GM19468 (cell line): ENCODE data around the gene STK32A.
A peak's percentile ranks its signal among the peaks of the same experiment; 100 is the strongest.

Experiments
- ATAC-seq: cut with Tn5 transposase; IDR thresholded peaks from one replicate; pipeline ENCODE4 v1.9.1; 2021; ENCODE audit warnings: mild to moderate bottlenecking, moderate library complexity, moderate number of reproducible peaks; ENCODE audit not compliant: unreplicated experiment; ENCODE audit errors: extremely low read depth

STK32A gene

DNA sequence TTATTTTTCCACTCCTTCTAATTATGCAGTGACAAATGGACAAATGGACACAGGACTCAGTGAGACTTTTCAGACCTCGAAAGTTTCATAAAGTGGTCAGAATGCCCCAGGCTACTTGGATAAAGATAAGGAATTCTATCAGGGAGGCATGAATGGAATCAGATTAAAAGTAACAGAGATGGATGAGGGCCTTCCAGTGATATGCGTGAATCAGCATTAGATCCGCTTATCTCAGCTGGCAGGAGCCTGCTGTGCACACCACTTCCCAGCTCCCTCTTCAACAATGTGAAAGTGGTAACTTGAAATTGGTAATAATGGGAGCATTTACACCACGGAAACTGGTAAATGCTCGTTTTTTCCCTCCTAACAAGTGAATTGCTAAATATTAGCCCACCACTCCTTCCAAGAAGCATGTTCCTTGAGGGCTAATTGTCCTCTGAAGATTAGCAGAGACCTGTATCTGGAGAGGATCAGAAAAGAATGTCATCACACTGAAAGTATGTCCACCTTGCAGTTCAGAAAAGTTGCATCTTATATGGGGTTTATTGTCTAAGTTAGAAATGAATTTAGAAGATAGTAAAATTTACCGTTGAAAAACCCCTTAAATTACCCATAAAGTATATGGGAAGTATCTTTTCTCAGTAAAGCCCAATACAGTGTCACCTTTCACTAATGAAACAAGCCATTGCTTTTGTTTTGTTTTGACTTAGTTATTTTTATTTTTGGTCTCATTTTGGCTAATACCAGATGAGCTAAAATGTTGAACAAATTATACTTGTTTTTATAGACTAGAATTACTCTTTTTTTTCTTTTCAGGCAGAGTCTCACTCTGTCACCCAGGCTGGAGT is 149.7 kb downstream of the STK32A start:
- no peak for ATAC-seq

DNA sequence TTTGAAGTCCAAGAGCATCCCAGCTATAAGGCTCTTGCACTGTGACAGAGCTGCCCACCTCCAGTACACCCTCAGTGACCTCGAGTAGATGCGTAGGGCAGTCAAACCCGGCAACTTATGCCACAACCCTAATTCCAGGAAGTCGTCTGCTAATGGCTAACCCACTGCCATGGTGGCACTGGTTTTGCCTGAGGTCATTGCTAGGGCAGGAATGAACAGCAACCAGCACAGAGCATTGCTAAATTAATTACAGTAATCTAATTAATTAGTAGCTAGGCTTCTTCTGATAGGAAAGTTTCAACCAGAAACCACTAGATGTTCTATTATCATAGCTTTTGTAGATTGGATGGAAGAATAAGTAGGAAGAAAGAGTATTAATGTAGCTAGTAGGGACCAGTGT is 152.3 kb downstream of the STK32A start:
- no peak for ATAC-seq

- no peak for ATAC-seq
Observed at GRCh38 chr5:147388184-147389108, 153.6 kb downstream of the STK32A start.

DNA sequence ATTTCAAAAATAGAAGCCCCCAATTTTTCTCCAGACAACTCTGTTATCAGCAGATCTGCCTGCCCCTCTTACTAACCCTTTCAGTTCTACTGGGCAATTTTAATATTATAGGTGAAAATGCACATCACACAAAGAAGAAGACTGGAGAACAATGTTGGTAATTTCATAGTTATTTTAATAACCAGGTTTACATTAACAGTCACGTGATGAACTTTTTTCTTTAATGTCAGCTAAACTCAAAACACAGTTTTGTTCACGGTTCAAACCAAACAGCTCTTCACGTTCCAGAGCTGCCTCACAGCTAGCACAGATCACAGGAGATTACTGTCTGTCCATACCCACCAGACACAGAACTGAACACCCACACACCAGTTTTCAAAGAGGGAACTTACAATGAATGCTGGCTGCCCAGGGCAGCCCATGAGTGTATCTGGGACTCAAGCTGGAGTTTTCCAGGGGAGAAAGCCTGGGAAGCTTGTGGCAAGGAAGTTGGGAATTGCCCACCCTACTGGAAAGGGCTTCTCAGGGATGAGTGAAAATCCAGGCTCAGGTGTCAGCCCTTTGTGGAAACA is 155.9 kb downstream of the STK32A start:
- ATAC-seq, result no peak

DNA sequence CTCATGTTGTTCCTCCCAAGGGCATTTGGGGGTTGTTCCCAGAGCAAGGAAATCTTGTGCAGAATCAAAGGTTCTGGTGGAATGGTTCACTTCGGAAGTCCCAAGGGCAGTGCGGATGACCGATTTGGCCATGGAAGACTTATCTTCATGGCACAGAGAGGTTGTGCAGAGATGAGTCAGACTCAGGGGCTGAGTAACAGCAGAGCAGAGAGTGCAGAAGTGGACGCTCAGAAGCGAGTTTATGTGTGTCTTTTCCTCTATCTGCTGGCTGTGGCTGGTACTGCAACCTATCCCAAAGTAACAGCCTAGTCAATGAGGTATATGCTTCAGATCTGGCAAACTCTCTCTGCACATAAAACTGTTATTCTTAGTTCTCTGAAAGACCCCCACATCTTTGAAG is 157.0 kb downstream of the STK32A start:
- ATAC-seq, result peak; percentile 74

GRCh38 chr5:147393874-147394672 is 159.2 kb downstream of the STK32A start:
- no peak for ATAC-seq

- ATAC-seq, result no peak
Observed at GRCh38 chr5:147396070-147396823, 161.4 kb downstream of the STK32A start.

GRCh38 chr5:147397616-147398015 is 162.8 kb downstream of the STK32A start:
- no peak for ATAC-seq

GRCh38 chr5:147398860-147399259 is 164.0 kb downstream of the STK32A start:
- ATAC-seq, result no peak

DNA sequence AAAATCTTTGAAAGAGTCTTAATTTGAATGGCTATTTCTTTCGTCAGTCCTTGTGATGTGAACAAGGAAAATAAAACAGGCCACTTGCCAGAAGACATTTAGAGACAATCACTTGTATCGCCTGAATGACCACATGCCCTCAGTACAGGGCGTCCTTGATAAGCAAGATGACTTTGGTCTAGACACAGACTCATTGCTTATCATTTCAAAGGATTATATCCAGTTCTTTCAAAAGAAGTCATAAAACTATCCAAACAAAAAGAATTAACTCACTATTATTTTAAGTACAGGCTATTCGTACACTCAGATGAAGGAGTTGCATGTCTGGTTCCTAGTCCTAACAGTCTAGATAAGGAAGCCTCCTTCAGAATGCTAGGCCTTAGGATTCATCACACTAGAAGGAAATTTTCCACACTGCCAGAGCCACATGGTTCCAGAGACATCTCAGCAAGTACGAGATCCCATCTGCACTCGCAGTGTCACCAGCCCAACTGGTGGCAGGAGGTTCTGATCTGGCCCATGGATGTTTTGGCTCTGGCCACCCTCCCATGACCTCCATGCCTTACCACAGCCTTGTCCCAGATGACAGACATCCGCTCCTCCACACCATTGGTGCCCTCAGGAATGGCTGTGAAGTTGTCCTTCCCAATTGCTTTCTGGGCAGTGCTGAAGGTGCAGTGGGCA is 165.4 kb downstream of the STK32A start:
- ATAC-seq, result no peak

DNA sequence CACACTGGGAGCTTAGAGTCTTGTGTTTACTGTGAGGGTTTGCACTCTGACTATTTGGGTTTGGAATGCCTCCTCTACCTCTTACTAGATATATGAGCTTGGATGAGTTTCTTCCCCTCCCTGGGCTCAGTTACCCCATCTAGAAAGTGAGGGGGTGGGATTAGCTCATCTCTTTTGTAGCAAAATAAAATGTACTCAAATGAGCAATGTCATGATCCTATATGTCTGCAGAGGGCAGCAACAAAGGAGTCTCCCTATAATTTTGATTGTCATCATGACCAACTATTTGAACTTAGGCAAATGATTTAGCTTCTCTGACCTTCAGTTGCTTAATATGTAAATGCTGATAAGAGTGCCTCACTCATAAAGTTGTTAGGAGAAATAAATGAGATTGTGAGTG is 166.1 kb downstream of the STK32A start:
- ATAC-seq, result no peak

- peak; percentile 96 for ATAC-seq
Observed at GRCh38 chr5:147403651-147404640, 169.1 kb downstream of the STK32A start.

DNA sequence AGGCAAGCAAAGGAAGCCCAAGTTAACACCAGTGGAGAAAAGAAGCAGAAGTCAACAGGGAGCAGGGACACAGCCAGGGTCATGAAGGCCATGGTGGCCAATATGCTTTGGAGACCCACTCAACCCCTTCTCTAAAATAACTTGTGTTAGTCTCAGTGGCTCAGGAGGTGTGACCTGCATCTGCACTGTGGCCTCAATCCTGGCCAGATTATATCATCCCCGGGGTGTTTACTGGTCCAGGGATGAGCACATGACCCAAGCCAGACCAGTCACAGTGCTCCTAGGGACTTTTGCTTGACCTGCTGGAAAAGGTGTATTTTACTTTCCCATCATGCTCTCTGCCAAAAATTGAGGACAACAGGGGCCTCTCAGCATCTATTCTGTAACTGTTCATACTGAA is 169.9 kb downstream of the STK32A start:
- ATAC-seq, result no peak

GRCh38 chr5:147406636-147407035 is 171.8 kb downstream of the STK32A start:
- no peak for ATAC-seq

DNA sequence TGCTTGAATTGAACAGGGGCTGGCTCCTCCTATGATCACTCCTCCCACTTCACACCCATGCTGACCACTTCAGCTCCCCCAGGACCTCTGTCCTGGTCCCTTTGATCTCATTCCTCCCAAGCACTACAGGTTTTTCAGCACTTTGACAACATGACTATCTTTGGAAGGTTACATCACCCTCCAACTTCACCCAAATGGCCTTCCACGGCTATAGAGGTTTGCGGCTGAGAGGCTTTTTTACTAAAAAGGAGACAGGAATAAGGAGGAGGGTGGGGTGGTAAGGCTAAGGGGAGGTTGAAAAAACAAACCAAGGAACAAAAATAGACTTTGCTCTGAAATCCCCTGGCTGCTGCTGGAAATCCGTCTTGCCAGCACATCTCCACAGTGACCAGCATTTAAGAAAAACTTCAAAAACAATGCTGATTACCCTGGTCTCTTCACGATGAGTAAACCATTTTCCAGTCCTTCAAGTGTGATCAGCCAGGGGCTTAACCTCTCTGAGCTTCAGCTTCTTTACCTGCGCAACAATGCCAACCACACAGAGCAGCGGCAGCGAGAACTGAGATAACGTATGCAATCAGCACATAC is 172.4 kb downstream of the STK32A start:
- ATAC-seq, result no peak

DNA sequence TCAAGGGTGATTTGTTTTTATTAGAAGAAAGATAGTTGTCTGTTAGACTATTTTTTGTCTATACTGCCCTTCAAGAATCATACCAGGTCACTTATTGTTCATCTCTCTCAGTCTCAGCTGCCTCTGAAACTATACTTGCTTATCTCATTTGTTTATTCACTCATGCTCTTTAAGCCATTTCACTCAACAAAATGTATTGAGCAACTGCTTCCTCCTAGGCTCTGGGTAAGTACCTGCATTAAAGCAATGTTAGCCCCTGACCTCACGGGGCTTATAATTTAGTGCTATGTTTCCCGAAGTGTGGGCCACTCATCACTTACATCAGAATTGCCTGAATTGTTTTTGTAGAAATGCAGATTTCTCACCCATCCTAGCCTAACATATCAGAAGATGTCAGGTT is 174.2 kb downstream of the STK32A start:
- ATAC-seq, result no peak
